Activated T-cell treated with anti-CD3 and anti-CD28 coated beads, Interleukin-2, amount 50 U/mL, for 24 hours (primary cell): ENCODE data around the gene SLC24A4.

ENCODE experiments used
- DNase-seq: peaks from one replicate; pipeline ENCODE4 v3.0.0-alpha.2; 2020
- H3K27ac Mint-ChIP-seq: 2 replicates; pipeline ENCODE4 v1.8.0; 2020; ENCODE audit warnings: mild to moderate bottlenecking, mixed read lengths
- H3K27me3 Mint-ChIP-seq: 2 replicates; pipeline ENCODE4 v1.8.0; 2020; ENCODE audit warnings: mixed read lengths
- H3K36me3 Mint-ChIP-seq: 2 replicates; pipeline ENCODE4 v1.8.0; 2020; ENCODE audit warnings: low read depth, mixed read lengths
- H3K4me1 Mint-ChIP-seq: 2 replicates; pipeline ENCODE4 v1.8.0; 2020; ENCODE audit warnings: low read depth, mixed read lengths
- H3K4me3 Mint-ChIP-seq: 2 replicates; pipeline ENCODE4 v1.8.0; 2020; ENCODE audit warnings: mild to moderate bottlenecking, moderate library complexity, mixed read lengths
- H3K9me3 Mint-ChIP-seq: 2 replicates; pipeline ENCODE4 v1.8.0; 2020; ENCODE audit warnings: mixed read lengths

The SLC24A4 gene

GRCh38 chr14:92308716-92309115, 14.2 kb upstream of the SLC24A4 start:
- Mint-ChIP-seq H3K4me1 (peaks cover 6% of the 10 kb centered on the region), H3K9me3 (no peaks in the 10 kb centered on the region), H3K4me3 (no peak overlapping the region), H3K27me3 (no peaks in the 10 kb centered on the region), H3K27ac (no peak overlapping the region), H3K36me3 (no peaks in the 10 kb centered on the region)
- DNase-seq, result no peak

DNA sequence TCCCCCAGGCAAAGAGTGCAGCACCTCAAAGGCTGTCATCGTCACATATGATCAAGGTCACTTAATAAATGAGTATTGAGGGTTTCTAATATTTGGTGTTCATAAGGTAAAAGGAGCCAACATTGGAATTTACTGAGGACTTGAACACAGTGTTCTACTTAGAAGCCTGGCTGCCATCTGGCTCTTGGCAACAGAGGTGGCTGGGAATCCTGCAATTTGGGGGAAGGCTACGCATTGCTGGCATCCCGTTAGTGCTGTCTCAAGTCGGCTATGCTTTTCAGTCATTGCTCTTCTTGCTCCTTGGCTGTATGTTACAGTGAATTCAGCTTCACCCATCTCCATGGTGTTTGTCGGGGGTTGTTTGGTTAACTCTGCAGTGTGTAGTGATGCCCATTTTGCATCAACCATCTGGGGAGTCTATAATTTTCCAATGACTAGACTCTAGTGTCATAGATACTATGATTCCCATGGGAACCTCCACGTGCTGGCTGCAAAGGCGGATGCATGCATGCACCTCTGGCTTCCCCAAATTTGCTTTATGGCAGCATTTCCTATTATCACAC, 12.9 kb upstream of the SLC24A4 start:
- Mint-ChIP-seq H3K4me3 (no peak overlapping the region), H3K4me1 (peaks cover 6% of the 10 kb centered on the region), H3K36me3 (no peaks in the 10 kb centered on the region), H3K27ac (no peak overlapping the region), H3K9me3 (no peaks in the 10 kb centered on the region), H3K27me3 (no peaks in the 10 kb centered on the region)
- DNase-seq, result no peak

GRCh38 chr14:92310776-92311375, 12.1 kb upstream of the SLC24A4 start:
- H3K36me3 Mint-ChIP-seq, result no peaks in the 10 kb centered on the region
- H3K27me3 Mint-ChIP-seq, result no peaks in the 10 kb centered on the region
- H3K9me3 Mint-ChIP-seq, result no peaks in the 10 kb centered on the region
- DNase-seq, result no peak
- H3K4me1 Mint-ChIP-seq, result peaks cover 6% of the 10 kb centered on the region
- H3K4me3 Mint-ChIP-seq, result no peak overlapping the region
- H3K27ac Mint-ChIP-seq, result no peak overlapping the region

- Mint-ChIP-seq H3K36me3 (no peaks in the 10 kb centered on the region), H3K9me3 (no peaks in the 10 kb centered on the region), H3K4me3 (no peak overlapping the region), H3K27ac (no peak overlapping the region), H3K4me1 (peaks cover 7% of the 10 kb centered on the region), H3K27me3 (peaks cover 10% of the 10 kb centered on the region)
- no peak for DNase-seq
Observed at GRCh38 chr14:92314182-92314581, 8.8 kb upstream of the SLC24A4 start.

- no peaks in the 10 kb centered on the region for H3K36me3 Mint-ChIP-seq
- DNase-seq, result no peak
- no peak overlapping the region for H3K4me3 Mint-ChIP-seq
- peaks cover 20% of the 10 kb centered on the region for H3K27me3 Mint-ChIP-seq
- H3K9me3 Mint-ChIP-seq, result no peaks in the 10 kb centered on the region
- no peak overlapping the region for H3K27ac Mint-ChIP-seq
- H3K4me1 Mint-ChIP-seq, result peaks cover 7% of the 10 kb centered on the region
Observed at GRCh38 chr14:92315050-92315805, 7.7 kb upstream of the SLC24A4 start.

GRCh38 chr14:92316176-92316575, 6.8 kb upstream of the SLC24A4 start:
- H3K27me3 Mint-ChIP-seq, result peaks cover 30% of the 10 kb centered on the region
- DNase-seq, result no peak
- H3K27ac Mint-ChIP-seq, result no peak overlapping the region
- no peaks in the 10 kb centered on the region for H3K9me3 Mint-ChIP-seq
- no peaks in the 10 kb centered on the region for H3K36me3 Mint-ChIP-seq
- H3K4me1 Mint-ChIP-seq, result peaks cover 7% of the 10 kb centered on the region
- H3K4me3 Mint-ChIP-seq, result no peak overlapping the region

- H3K4me1 Mint-ChIP-seq, result peaks cover 8% of the 10 kb centered on the region
- H3K27me3 Mint-ChIP-seq, result peaks cover 37% of the 10 kb centered on the region
- no peak for DNase-seq
- H3K27ac Mint-ChIP-seq, result no peak overlapping the region
- H3K9me3 Mint-ChIP-seq, result no peaks in the 10 kb centered on the region
- no peak overlapping the region for H3K4me3 Mint-ChIP-seq
- no peaks in the 10 kb centered on the region for H3K36me3 Mint-ChIP-seq
Observed at GRCh38 chr14:92316937-92317336, 6.0 kb upstream of the SLC24A4 start.

DNA sequence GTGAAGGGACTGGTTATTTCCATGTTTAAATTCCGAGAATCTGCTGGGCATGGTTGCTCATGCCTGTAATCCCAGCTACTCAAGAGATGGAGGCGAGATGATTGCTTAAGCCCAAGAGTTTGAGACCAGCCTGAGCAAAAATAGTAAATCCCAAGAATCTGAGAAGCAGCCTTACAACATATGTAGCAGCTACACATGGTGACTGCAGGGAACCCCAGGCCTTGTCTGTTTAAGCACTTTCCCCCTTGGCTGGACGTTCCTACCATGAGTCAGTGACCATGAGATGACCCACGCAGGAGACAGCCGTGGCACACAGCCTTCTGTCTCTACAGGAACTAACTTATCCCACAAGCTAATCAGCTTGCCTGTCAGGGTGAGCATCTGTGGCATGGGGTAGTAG, 5.5 kb upstream of the SLC24A4 start:
- H3K27me3 Mint-ChIP-seq, result peaks cover 43% of the 10 kb centered on the region
- peaks cover 11% of the 10 kb centered on the region for H3K4me1 Mint-ChIP-seq
- H3K36me3 Mint-ChIP-seq, result no peaks in the 10 kb centered on the region
- H3K9me3 Mint-ChIP-seq, result no peaks in the 10 kb centered on the region
- H3K4me3 Mint-ChIP-seq, result no peak overlapping the region
- no peak for DNase-seq
- no peak overlapping the region for H3K27ac Mint-ChIP-seq

DNA sequence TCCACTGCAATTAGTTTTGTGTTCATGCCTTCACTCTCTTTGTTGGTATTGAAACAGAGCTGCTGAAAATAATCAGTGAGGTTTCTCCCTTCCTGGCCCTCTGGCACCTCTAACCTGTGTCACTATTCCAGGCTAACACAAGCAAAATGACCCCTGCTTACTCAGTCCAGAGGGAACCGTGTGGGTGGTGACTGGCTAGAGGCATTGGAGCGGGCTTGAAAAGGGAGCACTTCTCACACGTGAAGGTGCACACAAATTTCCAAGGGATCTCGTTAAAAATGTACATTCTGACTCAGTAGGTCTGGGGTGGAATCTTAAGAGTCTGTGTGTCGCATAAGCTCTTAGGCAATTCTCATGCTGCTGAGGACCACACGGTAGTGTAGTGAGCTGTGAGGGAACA, 1.3 kb upstream of the SLC24A4 start:
- Mint-ChIP-seq H3K4me1 (peaks cover 21% of the 10 kb centered on the region), H3K36me3 (no peaks in the 10 kb centered on the region), H3K4me3 (no peak overlapping the region), H3K27me3 (peaks cover 79% of the 10 kb centered on the region), H3K27ac (no peak overlapping the region), H3K9me3 (no peaks in the 10 kb centered on the region)
- no peak for DNase-seq

GRCh38 chr14:92322516-92322915, 449 bp upstream of the SLC24A4 start:
- Mint-ChIP-seq H3K4me1 (peaks cover 14% of the 10 kb centered on the region), H3K27me3 (peaks cover 86% of the 10 kb centered on the region), H3K36me3 (no peaks in the 10 kb centered on the region), H3K9me3 (no peaks in the 10 kb centered on the region), H3K4me3 (peak overlapping the region; percentile 60), H3K27ac (no peak overlapping the region)
- DNase-seq, result no peak

- Mint-ChIP-seq H3K36me3 (no peaks in the 10 kb centered on the region), H3K27ac (no peak overlapping the region), H3K9me3 (no peaks in the 10 kb centered on the region), H3K27me3 (peaks cover 87% of the 10 kb centered on the region), H3K4me1 (peaks cover 14% of the 10 kb centered on the region), H3K4me3 (peak overlapping the region; percentile 35)
- no peak for DNase-seq
Observed at GRCh38 chr14:92323916-92324818, 1.2 kb downstream of the SLC24A4 start.

GRCh38 chr14:92325835-92326234, 2.9 kb downstream of the SLC24A4 start:
- Mint-ChIP-seq H3K36me3 (no peaks in the 10 kb centered on the region), H3K27me3 (peaks cover 70% of the 10 kb centered on the region), H3K9me3 (no peaks in the 10 kb centered on the region), H3K4me3 (no peak overlapping the region), H3K27ac (no peak overlapping the region), H3K4me1 (peaks cover 14% of the 10 kb centered on the region)
- DNase-seq, result no peak

GRCh38 chr14:92328664-92329255, 5.8 kb downstream of the SLC24A4 start:
- no peaks in the 10 kb centered on the region for H3K36me3 Mint-ChIP-seq
- peaks cover 46% of the 10 kb centered on the region for H3K27me3 Mint-ChIP-seq
- DNase-seq, result no peak
- peaks cover 2% of the 10 kb centered on the region for H3K4me1 Mint-ChIP-seq
- no peak overlapping the region for H3K27ac Mint-ChIP-seq
- no peak overlapping the region for H3K4me3 Mint-ChIP-seq
- H3K9me3 Mint-ChIP-seq, result no peaks in the 10 kb centered on the region

- Mint-ChIP-seq H3K27me3 (peaks cover 27% of the 10 kb centered on the region), H3K4me3 (no peak overlapping the region), H3K27ac (no peak overlapping the region), H3K4me1 (no peaks in the 10 kb centered on the region), H3K36me3 (no peaks in the 10 kb centered on the region), H3K9me3 (no peaks in the 10 kb centered on the region)
- DNase-seq, result no peak
Observed at GRCh38 chr14:92334050-92334449, 11.1 kb downstream of the SLC24A4 start.
